ENCODE data around the gene ADGRF3.

GRCh38 chr2:26336719-26337118, 9.9 kb downstream of the ADGRF3 start:
- TF ChIP-seq, protein P1, sequence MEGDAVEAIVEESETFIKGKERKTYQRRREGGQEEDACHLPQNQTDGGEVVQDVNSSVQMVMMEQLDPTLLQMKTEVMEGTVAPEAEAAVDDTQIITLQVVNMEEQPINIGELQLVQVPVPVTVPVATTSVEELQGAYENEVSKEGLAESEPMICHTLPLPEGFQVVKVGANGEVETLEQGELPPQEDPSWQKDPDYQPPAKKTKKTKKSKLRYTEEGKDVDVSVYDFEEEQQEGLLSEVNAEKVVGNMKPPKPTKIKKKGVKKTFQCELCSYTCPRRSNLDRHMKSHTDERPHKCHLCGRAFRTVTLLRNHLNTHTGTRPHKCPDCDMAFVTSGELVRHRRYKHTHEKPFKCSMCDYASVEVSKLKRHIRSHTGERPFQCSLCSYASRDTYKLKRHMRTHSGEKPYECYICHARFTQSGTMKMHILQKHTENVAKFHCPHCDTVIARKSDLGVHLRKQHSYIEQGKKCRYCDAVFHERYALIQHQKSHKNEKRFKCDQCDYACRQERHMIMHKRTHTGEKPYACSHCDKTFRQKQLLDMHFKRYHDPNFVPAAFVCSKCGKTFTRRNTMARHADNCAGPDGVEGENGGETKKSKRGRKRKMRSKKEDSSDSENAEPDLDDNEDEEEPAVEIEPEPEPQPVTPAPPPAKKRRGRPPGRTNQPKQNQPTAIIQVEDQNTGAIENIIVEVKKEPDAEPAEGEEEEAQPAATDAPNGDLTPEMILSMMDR (conservative IDR thresholded peaks at IDR 0.05), result no peak
- TF ChIP-seq EZH2 (IDR thresholded peaks at IDR 0.05; ENCODE audit: low read depth), result no peak
